Activated CD4-positive, CD25-positive, alpha-beta regulatory T cell (primary cell): Measurements from ENCODE around the gene CD96.
"Not testable (repeated sequence)": the region's sequence is repeated elsewhere in the genome, so short reads cannot be mapped to it uniquely, and the experiment has no call there.

Experiments
- DNase-seq, 4 experiments: peaks; one replicate each; lab custom pipeline; 2025; lab: John Stamatoyannopoulos, UW

The CD96 gene, protein sequence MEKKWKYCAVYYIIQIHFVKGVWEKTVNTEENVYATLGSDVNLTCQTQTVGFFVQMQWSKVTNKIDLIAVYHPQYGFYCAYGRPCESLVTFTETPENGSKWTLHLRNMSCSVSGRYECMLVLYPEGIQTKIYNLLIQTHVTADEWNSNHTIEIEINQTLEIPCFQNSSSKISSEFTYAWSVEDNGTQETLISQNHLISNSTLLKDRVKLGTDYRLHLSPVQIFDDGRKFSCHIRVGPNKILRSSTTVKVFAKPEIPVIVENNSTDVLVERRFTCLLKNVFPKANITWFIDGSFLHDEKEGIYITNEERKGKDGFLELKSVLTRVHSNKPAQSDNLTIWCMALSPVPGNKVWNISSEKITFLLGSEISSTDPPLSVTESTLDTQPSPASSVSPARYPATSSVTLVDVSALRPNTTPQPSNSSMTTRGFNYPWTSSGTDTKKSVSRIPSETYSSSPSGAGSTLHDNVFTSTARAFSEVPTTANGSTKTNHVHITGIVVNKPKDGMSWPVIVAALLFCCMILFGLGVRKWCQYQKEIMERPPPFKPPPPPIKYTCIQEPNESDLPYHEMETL

DNA sequence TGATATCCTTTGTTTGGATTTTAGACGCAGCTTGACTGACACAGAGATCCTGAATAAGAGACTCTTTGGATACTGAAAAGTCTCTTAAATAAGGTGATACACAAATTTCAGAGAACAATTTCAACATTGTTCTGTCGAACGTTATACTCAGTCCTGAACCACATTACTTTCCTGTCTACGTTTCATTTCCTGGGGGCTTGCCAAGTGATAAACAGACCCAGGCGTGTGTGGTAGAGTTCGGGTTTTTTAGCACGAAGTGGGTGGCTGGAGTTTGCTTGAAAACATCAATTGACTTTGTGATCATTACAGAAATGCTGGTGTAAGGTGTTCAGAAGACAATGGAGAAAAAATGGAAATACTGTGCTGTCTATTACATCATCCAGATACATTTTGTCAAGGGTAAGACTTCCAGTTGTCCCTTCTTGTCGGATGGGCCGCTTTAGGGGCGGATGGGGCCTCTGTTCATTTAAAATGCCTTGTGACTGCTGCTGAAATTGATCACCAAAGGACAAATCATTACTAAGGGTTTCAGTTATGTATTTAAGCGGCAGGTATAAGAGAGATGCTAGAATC is at the start of gene CD96:
CD96 (plus strand) TSS at position 287 of the 573 bp plus-strand sequence; CDS start at position 339, 52 bp downstream.
- DNase-seq: peak; percentile 20 to 47 (median 34)

DNA sequence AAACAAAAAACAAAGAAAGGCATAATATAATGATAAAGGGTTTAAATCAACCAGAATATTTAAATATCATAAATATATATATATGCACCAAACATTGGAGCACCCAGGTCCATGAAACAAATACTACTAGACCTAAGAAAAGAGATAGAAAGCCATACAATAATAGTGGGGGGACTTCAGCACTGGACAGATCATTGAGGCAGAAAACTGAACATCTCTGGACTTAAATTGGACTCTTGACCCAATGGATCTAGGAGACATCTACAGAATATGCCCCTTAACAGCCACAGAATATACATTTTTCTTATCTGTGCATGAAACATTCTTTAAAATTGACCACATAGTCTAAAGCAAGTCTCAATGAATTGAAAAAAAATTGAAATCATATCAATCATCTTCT is 48.7 kb upstream of the CD96 start:
- DNase-seq: no peak

DNA sequence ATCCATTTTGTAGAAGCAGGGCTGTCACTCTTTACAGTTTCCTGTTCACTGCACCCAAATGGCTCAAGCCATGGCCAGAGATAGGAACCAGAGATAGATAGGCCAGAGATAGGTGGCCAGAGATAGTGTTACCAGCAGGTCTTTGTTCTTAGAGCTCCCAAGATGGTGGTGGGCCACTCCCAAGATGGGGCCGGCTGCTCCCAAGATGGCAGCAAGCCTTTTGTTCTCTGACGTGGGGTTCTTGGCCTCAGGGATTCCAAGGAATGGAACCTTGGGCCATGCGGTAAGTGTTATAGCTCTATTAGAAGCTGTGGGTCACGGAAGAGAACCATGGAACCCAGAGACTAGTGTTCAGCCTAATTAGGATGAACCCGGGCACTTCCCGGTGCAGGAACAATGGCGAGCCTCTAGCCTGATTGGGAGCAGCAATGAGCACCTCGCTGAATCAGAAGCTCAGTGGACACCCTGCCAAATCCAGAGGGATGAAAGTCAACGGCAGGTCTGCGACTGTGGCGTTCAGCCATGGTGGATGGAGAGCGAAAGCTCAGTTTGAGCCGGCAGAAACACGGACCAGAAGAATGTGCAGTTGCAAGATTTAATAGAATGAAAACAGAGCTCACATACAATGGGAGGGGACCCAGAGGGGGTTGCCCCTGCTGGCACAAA is 45.0 kb upstream of the CD96 start:
- no peak for DNase-seq

DNA sequence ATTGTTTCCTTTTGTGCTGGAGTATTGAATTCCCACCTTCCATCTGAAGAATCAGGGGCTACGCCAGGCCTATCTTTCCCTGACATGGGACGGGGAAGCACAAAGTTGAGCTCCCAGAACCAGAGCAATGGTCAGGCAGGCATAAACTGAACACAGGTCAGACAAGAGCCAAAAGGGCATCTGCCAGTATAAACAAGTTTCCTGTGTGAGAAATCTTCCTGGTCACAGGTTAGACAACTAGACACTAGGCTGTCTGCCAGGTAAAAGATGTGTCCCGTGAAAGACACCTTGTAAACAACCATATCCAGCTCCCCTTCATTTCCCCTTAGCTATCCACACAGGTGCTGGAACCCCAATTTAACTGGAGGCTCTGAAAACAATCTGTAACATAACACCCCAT is 44.0 kb upstream of the CD96 start:
- no peak for DNase-seq

DNA sequence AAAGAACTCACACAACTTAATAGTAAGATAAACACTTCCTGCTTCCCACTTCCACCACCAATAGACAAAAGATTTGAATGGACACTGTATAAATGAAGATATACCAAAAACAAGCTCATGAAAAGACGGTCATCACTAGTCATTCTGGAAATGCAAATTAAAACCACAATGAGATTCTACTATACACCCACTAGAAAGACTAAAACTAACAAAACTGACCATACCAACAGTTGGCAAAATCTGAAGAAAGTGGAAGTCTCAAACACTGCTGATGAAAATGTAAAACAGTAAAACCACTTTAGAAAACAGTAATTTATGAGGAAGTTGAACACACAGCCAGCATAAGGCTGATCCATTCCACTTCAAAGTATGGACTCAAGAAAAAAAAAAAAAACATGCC is 35.6 kb upstream of the CD96 start:
- DNase-seq: no peak

DNA sequence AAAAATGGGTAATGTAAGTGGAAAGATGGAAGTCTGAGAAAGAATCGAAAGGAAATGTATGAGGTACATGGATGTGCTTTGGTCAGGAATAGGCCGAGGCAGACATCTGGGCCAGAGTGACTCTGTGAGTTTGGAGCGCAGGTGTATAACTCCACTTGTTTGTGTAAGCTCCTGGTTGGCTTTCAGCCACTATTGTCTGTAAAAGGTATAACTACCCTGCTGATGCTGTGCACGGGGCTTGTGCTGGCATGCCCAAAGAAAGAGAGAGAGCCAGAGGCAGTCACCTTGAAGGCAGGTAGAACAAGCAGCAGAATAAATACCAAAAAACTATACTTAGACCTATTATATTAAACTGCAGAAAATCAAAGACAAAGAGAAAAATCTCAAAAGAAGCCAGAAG is 32.7 kb upstream of the CD96 start:
- no peak for DNase-seq

DNA sequence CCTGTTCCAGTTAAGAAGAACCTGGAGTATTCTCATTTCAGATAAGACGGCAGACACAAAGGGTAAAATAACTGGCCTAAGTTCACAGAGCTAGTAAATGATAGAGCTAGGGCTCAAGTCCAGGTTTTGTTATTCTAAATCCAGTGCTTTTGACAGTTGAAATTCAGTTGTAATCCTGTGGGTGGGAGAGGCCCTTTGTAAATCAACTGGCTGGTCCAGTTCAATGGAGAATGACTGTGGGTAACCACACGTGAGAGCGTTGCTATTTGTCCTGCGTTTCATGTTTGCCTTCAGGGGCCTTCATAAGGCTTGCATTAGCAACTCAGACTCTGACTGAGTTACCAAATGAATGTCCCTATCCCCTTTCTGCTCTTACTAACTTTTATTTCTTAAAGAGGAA is 24.2 kb upstream of the CD96 start:
- no peak for DNase-seq

DNA sequence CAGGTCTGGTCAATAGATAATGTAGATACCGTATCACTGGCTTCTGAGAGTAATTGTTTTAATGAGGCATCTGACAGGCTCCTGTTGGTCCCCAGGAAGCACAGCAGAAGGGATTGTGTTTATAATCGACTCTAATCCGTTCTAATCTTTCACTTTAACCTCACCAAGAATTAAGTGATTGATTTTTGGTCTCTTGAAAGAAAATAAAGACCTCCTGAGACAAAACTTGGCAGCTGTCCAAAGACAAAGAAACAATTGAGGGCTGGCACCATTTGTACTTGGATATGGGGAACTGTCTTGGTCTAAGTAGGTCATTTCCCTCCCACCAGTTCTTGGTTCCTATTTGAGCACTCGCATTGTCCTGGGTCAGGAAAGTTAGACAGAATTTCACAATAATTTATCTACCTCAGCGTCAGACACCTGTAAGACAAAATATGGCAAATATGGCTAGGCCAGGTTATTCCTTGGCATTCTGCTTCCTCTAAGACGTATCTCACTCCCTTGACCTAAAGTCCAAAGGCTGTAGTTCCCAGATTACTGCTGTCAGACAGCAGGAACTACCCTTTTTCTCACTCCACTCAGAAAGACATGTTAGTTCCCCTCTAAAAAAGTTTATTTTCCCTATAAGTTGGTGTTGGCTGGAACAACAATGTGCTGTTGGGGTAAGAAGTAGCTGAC is 22.7 kb upstream of the CD96 start:
- no peak for DNase-seq

DNA sequence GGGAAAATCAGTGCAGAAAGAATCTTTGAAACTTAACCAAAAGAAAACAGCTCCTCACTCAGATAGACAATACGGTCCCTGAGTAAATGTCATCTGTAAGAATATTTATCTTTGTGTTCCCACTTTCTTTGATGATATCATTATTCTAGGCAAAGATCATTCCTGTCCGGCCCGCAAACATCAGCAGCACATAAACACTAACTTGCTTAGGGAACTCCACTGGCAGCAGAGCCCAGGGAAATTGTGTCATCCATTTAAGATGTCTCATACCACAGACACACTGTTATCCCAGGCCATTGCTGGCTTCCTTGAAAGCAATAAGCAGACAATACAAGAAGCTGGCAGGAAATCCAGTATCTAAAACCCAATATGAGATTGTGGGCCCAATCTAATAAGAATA is 20.1 kb upstream of the CD96 start:
- DNase-seq: no peak

DNA sequence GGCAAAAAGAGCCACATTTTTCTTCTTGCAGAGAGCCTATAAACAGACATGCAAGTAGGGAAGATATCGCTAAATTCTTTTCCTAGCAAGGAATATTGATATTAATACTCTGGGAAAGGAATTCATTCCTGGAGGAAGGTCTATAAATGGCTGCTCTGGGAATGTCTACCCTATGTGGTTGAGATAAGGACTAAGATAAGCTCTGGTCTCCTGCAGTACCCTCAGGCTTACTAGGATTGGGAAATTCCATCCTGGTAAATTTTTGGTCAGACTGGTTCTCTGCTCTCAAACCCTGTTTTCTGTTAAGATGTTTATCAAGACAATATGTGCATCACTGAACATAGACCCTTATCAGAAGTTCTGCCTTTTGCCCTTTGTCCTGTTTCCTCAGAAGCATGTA is 17.5 kb upstream of the CD96 start:
- not testable (repeated sequence) for DNase-seq

DNA sequence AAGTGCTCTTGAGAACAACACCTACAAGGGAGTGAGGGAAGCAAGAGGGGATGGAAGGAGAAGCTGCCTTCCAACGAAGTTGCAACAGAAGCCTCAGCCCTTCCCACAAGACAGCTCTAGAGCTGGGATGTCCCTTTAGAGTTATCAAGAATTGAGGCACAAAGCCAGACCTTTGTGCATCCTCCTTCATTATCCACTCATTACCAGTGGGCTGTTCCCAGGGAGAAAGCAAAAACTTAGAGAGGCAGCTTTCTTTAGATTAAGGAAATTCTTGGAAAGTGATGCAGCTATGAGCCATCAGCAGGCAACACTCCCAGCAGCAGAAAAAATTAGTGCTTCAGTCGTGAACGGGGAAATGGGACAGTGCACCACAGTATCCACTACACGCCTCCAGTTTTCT is 10.6 kb upstream of the CD96 start:
- DNase-seq: no peak

DNA sequence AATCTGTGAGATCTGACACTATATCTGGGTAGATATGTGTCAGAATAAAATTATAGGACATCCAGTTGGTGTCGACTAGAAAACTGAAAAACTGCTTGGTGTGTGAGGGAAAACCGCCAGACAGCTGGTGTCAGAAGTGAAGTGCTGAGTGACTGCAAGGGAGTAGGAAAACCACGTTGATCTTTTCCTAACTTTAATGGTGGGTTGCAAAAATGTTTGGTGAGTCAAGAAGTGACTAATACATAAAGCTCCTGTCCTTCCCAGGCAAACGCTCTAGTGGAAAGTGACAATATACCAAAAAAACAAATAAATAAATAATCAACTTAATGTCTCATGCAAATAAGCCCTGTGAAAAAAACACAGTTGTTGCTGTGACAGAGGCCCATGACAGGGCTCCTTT is 7.3 kb upstream of the CD96 start:
- DNase-seq: no peak

DNA sequence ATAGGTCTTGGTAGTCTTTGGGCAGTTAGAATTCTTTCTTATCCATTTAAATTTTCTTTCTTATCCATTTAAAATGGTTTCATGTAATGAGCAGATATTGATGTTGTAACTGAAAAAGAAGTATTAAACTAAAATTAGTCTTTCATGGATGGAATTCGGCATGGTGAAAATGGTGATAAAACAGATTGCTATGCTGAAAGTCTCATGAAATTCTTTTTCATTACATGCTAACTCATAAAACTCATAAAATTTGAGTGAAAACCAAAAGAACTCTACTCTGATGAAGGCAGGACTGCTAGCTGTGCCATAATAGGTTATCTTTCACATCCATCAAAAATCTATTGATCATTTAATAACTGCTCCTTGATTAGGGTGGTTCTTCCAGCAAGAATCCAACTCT is 3.9 kb upstream of the CD96 start:
- DNase-seq: no peak

DNA sequence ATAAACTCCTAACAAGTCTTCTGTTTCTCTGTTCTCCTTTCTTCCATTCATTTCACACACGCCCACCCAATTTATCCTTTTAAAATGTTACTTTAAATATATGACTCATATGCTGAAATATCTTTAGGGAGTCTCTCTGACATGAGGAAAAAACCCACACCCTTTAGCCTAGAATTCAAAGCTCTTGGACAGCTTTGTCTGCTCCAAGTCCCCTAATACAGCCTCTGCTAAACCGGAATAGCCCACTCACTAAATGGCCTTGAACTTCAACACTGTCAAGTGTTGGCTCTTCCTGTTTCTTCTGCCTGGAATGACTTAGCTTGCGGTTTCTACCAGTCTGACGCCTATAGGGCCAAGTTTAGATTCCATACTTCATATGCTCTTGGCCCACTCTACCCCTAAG is 3.3 kb upstream of the CD96 start:
- DNase-seq: no peak

DNA sequence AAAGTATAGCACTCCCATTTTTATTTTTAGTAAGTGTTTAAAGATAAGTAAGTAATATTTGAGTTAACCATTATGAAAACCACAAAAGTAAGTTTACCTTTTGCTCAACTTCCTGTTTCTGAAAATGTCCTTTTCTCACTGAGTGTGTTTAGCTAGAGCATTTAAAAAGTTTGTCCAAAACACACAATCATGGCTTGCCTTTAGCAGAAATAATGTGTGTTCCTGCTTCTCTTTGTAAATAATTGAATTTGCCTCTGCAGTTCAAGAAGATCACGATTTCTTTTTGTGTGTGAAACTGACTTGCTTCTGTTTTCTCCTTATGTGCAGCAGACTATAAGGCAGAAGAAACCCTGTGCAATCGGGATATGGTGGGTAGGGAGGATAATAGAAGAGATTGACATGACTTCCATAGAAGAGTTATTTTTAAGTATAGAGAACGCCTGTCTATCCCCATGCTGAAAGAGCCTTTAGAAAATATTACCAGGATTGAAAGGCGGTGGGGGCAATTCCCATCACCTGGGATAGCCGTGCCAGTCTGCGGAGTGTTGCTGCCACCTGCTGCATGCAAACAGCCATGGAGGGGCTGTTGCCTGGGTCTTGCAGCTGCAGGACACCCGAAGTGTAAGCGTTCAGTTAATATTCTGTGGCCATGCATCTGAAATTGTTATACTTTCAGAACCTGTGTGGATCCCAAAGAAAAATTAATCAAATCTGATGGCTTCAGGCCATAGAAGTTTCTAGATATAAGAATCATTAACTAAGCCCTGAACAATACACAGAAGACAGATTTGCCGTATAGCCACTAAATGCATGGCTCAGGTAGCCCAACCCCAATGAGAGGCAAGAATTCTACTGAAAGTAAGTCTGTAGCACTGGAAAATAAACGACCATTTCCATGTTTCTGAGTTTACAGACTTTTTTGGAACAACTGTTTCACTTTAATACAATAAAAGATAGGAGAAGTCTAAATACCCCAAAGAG is 2.4 kb upstream of the CD96 start:
- peak; percentile 14 to 32 (median 22) for DNase-seq

DNA sequence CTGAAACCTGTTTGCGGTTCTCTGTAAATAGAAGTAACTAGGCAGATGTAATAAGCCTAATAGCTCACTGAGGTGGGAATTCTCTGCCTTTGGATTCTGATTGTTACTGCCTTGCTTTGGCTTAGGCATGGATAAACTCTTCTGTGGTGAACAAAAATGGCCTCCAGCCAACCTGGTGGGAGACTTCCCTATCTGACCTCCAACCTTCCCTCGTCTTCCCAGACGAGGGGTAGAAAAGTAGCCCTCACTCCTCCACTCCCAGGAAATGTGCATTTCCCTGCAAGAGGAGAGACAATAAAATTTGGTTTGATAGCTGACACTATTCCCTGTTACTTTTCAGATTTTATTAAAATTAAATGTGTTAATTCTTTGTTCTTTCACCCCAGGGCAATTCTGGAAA is 606 bp upstream of the CD96 start:
- no peak for DNase-seq

DNA sequence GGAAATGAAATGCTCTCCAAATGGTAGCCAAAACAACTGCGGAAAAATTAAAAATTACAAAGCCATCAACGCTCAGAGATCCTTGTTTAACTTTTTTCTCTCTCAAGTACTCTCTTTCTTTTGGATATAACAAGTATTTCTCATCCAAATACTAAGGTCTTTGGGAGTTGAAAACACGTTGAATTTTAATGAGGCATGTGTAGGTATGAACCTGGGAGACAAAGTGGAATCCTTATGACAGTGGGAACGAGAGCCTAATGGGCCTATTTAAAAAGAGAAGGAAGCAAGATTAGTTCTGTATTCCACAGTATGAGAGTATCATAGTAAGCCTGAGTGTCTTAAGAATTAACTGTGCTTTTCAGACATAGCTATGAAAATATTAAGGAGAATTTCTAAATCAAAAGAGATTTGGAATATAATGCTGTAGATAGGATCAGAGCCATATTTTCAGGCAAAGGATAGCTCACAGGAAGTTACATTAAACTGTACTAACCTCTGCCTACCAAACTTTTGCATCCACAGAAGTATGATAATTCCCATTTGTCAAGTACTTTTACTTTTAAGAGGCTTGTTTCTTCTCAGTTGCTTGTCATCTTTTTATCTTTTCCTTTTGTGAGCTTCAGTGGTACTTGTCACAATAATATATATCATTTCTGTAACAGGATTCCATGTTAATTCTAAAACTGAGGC is 759 bp downstream of the CD96 start:
- no peak for DNase-seq

DNA sequence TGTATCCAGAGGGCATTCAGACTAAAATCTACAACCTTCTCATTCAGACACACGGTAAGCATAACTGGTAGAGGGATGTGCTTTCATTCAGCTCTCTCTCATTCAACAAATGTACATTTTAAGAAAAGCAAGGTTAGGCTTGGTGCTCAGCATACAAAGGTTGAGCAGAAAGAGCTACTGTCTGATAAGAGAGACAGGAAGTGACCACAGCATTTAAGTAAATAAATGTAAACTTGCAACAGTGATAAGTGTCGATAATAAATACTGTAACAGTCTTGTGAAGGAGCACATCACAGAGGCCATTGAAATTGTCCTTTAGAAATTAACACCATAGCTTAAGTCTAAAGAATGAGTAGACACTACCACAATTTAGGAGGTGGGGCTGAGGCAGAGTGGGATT is 3.4 kb downstream of the CD96 start:
- no peak for DNase-seq

DNA sequence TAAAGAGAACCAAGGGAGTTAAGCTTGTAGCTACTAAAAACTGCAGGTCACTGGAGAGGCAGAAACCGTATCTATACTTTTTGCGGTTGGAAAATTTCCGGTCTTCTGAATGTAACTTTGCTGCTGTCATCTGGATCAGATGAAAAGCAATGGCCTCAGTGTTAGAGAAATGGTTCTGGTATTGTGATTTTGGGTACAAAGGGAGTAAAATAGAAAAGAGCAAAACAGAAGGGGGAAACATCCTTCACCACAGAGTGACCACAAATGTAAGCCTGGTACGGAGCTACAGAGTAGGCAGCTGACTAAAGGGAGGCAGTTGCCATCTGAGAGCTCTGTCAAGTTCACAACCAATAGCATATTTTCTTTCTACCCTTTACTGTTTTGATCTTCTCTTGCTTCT is 5.6 kb downstream of the CD96 start:
- no peak for DNase-seq

DNA sequence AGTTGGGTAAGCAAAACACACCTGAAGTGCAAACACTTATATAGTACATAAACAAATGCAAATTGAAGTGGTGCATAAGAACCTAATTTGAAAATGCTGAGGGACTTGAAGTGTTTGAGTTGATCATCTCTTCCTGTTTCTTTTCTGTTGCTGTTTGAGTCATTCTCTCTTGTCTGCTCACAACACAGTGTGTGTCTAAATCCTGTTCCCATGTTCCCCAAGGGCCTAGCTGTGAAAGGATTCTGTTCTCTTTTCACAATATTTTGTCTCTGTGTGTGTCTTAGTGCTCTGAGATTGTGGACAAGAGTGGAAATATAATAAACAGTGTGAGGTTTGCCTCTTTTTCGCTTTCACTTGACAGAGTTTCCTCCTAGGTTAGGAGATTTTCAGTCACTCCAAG is 6.1 kb downstream of the CD96 start:
- no peak for DNase-seq

DNA sequence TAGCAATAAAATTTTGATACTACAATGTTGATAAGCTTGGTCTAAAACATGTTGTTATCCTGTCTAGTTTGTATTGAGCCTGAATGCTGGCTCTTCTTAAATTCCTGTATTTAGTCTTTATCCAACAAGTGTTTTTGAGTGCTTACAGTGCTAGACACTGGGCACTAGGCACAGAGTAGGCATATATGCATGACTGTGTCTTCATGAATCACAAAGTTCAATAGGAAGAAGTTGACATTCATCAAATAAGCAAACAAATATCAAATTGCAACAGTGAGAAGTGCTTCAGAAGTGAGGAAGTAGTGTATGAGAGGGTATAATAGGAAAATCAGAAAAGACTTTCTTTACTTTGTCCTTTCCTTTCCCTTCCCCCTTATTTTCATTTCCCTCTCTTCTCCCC is 6.8 kb downstream of the CD96 start:
- no peak for DNase-seq
